GM20431 (cell line): ENCODE results near the gene GRAMD1B.
"Not testable (repeated sequence)": the region's sequence is repeated elsewhere in the genome, so short reads cannot be mapped to it uniquely, and the experiment has no call there.

Experiments used
- in situ Hi-C: fragments of 300-500 bp; cut with MseI, MboI; formaldehyde crosslinking; loops from one replicate; pipeline ENCODE4 v1.15.0; 2020; ENCODE audit warnings: low sequenced_read_pairs; ENCODE audit not compliant: unreplicated experiment

Gene GRAMD1B

GRCh38 chr11:123491241-123491640 is 61.2 kb downstream of the GRAMD1B start:
- in situ Hi-C loops = loop anchor here (25.0 kb wide), 1 partner anchor 379 kb away; no protein-coding TSS in a partner anchor

GRCh38 chr11:123493349-123494063 is 63.4 kb downstream of the GRAMD1B start:
- in situ Hi-C loops = loop anchor here (25.0 kb wide), 1 partner anchor 381 kb away; no protein-coding TSS in a partner anchor

- in situ Hi-C loops = loop anchor here (25.0 kb wide), 1 partner anchor 382 kb away; no protein-coding TSS in a partner anchor
These were observed 64.4 kb downstream of the GRAMD1B start for GRCh38 chr11:123494195-123495050.

GRCh38 chr11:123504401-123504800 is 74.3 kb downstream of the GRAMD1B start:
- in situ Hi-C loops = no loop called here

GRCh38 chr11:123505546-123506299 is 75.7 kb downstream of the GRAMD1B start:
- in situ Hi-C loops = no loop called here

- in situ Hi-C loops = no loop called here
These were observed 77.0 kb downstream of the GRAMD1B start for GRCh38 chr11:123507043-123507442.

GRCh38 chr11:123509737-123510578 is 79.9 kb downstream of the GRAMD1B start:
- in situ Hi-C loops = no loop called here

GRCh38 chr11:123510579-123510905 is 80.5 kb downstream of the GRAMD1B start:
- in situ Hi-C loops = no loop called here

GRCh38 chr11:123511037-123511870 is 81.2 kb downstream of the GRAMD1B start:
- in situ Hi-C loops = no loop called here

- in situ Hi-C loops = not testable (repeated sequence)
These were observed 83.2 kb downstream of the GRAMD1B start for GRCh38 chr11:123513309-123513708.

- in situ Hi-C loops = no loop called here
These were observed 86.2 kb downstream of the GRAMD1B start for GRCh38 chr11:123516238-123516637.

GRCh38 chr11:123517559-123518364 is 87.7 kb downstream of the GRAMD1B start:
- in situ Hi-C loops = no loop called here

- in situ Hi-C loops = no loop called here
These were observed 88.5 kb downstream of the GRAMD1B start for GRCh38 chr11:123518496-123519054.

GRCh38 chr11:123519055-123519796 is 89.2 kb downstream of the GRAMD1B start:
- in situ Hi-C loops = no loop called here

- in situ Hi-C loops = no loop called here
These were observed 89.7 kb downstream of the GRAMD1B start for GRCh38 chr11:123519797-123520193.

- in situ Hi-C loops = not testable (repeated sequence)
These were observed 90.4 kb downstream of the GRAMD1B start for GRCh38 chr11:123520476-123520875.

- in situ Hi-C loops = no loop called here
These were observed 90.9 kb downstream of the GRAMD1B start for GRCh38 chr11:123521001-123521400.
